HS-5 (cell line): ENCODE measurements around the gene MAJIN.
"Not testable (repeated sequence)": the region's sequence is repeated elsewhere in the genome, so short reads cannot be mapped to it uniquely, and the experiment has no call there.

Experiments
- DNase-seq: peaks from one replicate; pipeline ENCODE4 v3.0.0-alpha.2; 2012; ENCODE audit warnings: low read depth

The MAJIN gene

GRCh38 chr11:64990222-64990923, 18.5 kb upstream of the MAJIN start:
- no peak for DNase-seq

GRCh38 chr11:64989416-64989815, 17.5 kb upstream of the MAJIN start:
- no peak for DNase-seq

- no peak for DNase-seq
These were observed 16.3 kb upstream of the MAJIN start for GRCh38 chr11:64987998-64988854.

GRCh38 chr11:64983339-64983738, 11.4 kb upstream of the MAJIN start:
- DNase-seq: not testable (repeated sequence)

GRCh38 chr11:64976651-64977050, 4.7 kb upstream of the MAJIN start:
- DNase-seq: no peak

- DNase-seq: no peak
These were observed 2.2 kb upstream of the MAJIN start for GRCh38 chr11:64974124-64974523.

GRCh38 chr11:64970731-64971151, 1.2 kb downstream of the MAJIN start:
- DNase-seq: no peak

GRCh38 chr11:64969209-64969608, 2.7 kb downstream of the MAJIN start:
- peak; percentile 82 for DNase-seq

GRCh38 chr11:64967375-64967774, 4.5 kb downstream of the MAJIN start:
- no peak for DNase-seq

- DNase-seq: no peak
These were observed 8.8 kb downstream of the MAJIN start for GRCh38 chr11:64963072-64963631.

- DNase-seq: no peak
These were observed 11.2 kb downstream of the MAJIN start for GRCh38 chr11:64960719-64961118.

- no peak for DNase-seq
These were observed 12.4 kb downstream of the MAJIN start for GRCh38 chr11:64959498-64959897.

- no peak for DNase-seq
These were observed 17.7 kb downstream of the MAJIN start for GRCh38 chr11:64954201-64954600.

- no peak for DNase-seq
These were observed 20.4 kb downstream of the MAJIN start for GRCh38 chr11:64951529-64951928.

- no peak for DNase-seq
These were observed 24.6 kb downstream of the MAJIN start for GRCh38 chr11:64947208-64947814.

- DNase-seq: no peak
These were observed 35.4 kb downstream of the MAJIN start for GRCh38 chr11:64936539-64936938.

GRCh38 chr11:64935359-64936081, 36.4 kb downstream of the MAJIN start, which contains the start of gene GPHA2:
TSS of gene GPHA2 (minus strand) at chr11:64935893. CDS start at chr11:64935460, 433 bp downstream.
- no peak for DNase-seq

GRCh38 chr11:64934682-64935358, 37.1 kb downstream of the MAJIN start:
- no peak for DNase-seq

- DNase-seq: no peak
These were observed 37.8 kb downstream of the MAJIN start for GRCh38 chr11:64933935-64934681.

GRCh38 chr11:64933213-64933934, 38.5 kb downstream of the MAJIN start:
- no peak for DNase-seq
